IPS-15b (cell line): ENCODE measurements around the gene FMN1.

Experiments used
- H3K27me3 ChIP-seq: one replicate; pipeline ENCODE4 v1.6.1; 2013; ENCODE audit warnings: low read length; ENCODE audit not compliant: control insufficient read depth, insufficient read depth
- H3K36me3 ChIP-seq: one replicate; pipeline ENCODE4 v1.6.1; 2013; ENCODE audit warnings: low read length; ENCODE audit not compliant: control insufficient read depth, insufficient read depth
- H3K4me1 ChIP-seq: one replicate; pipeline ENCODE4 v1.6.1; 2013; ENCODE audit warnings: mild to moderate bottlenecking, low read length; ENCODE audit not compliant: control insufficient read depth, insufficient read depth
- H3K4me3 ChIP-seq: one replicate; pipeline ENCODE4 v1.5.1; 2013; ENCODE audit warnings: low read depth, low read length
- H3K9ac ChIP-seq: one replicate; pipeline ENCODE4 v1.6.1; 2013; ENCODE audit warnings: low read depth, mild to moderate bottlenecking, low read length
- H3K9me3 ChIP-seq: one replicate; pipeline ENCODE4 v1.6.1; 2013; ENCODE audit warnings: mild to moderate bottlenecking, low read length; ENCODE audit not compliant: control insufficient read depth, insufficient read depth

Gene FMN1

DNA sequence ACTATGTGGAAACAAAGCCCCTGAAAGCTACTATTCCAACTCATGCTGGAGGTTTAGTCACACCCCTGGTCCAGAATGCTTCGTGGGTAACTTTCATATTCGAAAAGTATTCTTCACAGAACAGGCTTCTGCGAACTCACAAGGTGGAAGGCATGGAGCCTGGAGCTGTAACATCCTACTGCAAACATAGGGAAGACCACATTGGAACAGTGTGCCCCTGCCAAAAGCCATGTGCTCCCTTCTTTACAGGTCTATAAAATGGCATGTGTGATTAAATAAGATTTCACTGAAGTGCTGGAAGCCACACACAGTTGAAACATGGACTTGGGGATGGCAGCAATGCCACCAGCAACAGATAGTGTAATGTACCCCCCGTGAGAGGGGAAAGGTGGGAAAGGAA lies 370.8 kb downstream of the FMN1 start:
- no peaks in the 10 kb centered on the region for H3K36me3 ChIP-seq
- no peaks in the 10 kb centered on the region for H3K4me1 ChIP-seq
- H3K27me3 ChIP-seq: no peaks in the 10 kb centered on the region
- no peak overlapping the region for H3K4me3 ChIP-seq
- H3K9me3 ChIP-seq: no peaks in the 10 kb centered on the region
- no peak overlapping the region for H3K9ac ChIP-seq

DNA sequence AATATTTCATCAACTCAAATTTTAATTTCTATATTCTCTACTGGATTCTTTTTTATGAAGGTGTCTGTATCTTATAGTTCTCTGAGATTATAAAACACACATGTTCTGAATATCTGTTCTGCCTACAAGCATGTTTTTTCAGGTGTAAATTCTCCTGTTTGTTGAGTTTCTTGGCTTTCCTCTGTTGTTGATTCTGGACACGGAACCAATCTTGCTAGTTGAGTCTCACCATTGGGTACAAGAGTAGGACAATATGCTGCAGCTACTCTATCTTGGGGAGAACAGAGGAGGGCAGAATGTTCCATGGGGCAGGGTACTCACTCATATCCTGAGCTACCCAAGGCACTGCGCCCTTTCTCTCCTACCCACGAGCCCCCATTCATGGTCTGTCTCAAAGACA lies 371.8 kb downstream of the FMN1 start:
- Histone ChIP-seq H3K27me3 (no peaks in the 10 kb centered on the region), H3K4me1 (no peaks in the 10 kb centered on the region), H3K4me3 (no peak overlapping the region)

DNA sequence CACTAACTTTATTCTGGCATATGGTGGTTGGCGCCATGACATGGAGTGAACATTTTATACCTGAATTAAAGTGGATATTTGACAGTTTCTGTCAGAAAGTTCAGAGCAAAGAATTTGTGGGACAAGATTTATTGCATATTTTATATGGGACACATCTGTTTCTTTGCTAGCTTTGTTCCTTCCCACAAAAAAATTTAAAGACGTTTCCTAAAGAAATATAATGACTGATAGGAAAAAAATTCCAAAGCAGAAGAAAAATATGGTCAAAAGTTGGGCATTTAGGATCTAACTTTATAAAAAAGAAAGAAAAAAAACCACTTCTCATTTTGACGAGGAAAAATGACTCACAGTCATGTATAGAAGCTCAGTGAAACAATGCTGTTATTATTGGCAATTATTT lies 375.1 kb downstream of the FMN1 start:
- Histone ChIP-seq H3K4me1 (no peaks in the 10 kb centered on the region), H3K36me3 (no peaks in the 10 kb centered on the region), H3K9ac (no peak overlapping the region), H3K4me3 (no peak overlapping the region), H3K9me3 (no peaks in the 10 kb centered on the region), H3K27me3 (no peaks in the 10 kb centered on the region)

More for the DNA sequence above, 371.8 kb downstream of the FMN1 start:
- Histone ChIP-seq H3K36me3 (no peaks in the 10 kb centered on the region), H3K9ac (no peak overlapping the region), H3K9me3 (no peaks in the 10 kb centered on the region)

DNA sequence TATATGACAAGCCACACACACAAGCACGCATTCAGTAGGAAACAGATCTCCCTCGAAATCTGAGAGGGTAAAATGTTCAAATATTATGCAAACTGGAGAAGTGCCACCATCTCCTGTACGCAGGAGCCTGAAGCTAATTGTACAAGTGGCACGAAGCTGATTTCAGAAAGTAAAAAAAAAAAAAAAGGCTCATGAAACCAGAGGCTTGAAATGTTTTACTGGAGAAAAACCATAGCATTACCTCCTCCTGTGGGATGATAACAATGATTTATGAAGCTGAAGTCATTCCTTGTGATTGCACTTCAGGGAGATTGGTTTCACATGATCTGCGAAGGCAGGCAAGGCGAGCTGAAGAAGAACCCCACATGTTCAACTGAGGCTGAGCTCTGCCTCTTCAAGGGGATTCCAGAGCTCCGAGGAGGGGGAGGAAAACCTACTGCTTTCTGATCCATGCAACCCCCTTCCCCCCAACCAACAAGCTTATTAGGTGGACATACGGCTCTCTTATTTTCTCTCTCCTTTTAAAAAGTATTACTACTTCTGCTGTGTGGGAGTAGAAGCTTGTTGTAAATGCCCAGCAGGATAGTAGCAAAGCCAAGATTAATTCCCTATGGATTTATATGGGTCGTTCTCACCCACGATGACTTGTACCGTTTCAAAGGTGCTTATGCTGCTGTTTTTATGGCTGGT lies 375.6 kb downstream of the FMN1 start:
- Histone ChIP-seq H3K9me3 (no peaks in the 10 kb centered on the region), H3K9ac (no peak overlapping the region), H3K36me3 (no peaks in the 10 kb centered on the region), H3K4me1 (no peaks in the 10 kb centered on the region), H3K27me3 (no peaks in the 10 kb centered on the region), H3K4me3 (no peak overlapping the region)

DNA sequence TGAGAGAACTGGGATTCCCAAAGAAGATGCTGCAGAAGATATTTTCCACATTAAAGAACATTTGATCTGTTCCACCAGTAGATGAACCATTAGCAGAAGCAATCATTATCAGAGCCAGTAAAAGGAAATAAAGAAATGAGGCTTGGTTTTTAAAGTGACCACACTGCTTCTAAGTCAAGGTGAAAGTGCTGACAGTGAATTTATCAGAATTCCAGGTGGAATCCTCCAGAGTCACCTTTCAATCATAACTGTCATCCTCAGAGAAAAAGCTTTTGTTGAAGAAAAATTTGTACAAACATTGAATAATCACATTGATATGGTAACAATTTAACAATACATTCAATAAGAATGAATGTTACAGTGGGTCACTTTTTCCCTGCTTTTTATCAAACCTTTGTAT lies 376.9 kb downstream of the FMN1 start:
- no peaks in the 10 kb centered on the region for H3K9me3 ChIP-seq
- no peaks in the 10 kb centered on the region for H3K36me3 ChIP-seq
- H3K4me3 ChIP-seq: no peak overlapping the region
- H3K27me3 ChIP-seq: no peaks in the 10 kb centered on the region
- H3K4me1 ChIP-seq: no peaks in the 10 kb centered on the region
- H3K9ac ChIP-seq: no peak overlapping the region

DNA sequence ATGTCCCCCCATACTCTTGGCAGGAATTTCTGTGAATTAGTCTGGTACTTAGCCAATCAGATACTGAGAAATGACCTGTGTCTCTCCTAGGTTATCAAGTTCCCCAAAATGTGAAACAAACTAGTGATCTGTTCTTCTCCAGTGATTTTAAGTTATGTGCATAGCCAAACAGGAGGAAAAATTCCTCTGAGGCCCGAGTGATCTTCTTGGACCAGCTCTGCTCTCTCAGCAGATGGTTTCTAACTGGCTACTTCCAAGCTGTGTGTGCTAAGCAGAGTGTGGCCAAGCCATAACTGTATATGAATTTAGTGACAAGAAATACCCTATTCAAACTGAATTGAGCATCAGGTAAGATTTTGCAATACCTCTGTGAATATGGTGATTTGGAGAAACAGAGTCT lies 387.2 kb downstream of the FMN1 start:
- no peaks in the 10 kb centered on the region for H3K4me1 ChIP-seq

DNA sequence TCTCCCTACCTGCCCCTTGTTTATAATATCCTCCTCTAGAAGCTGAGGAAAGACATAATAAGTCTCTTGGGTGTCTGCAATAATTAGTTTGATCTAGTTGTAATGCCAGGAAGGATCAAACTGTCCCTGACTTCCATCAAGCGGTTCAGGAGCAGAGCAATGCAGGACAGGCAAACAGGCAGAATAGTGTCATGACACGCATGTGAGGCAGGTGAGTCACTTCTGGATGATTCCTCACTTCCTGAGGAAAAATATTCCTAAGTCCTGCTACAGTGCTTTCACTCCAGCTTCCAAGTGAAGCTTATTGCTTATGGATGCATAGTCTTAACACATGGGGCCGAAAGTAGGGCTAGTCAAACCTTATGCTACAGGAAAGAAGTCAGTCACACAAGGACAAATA lies 390.9 kb downstream of the FMN1 start:
- H3K36me3 ChIP-seq: no peaks in the 10 kb centered on the region
- H3K4me3 ChIP-seq: no peak overlapping the region
- no peak overlapping the region for H3K9ac ChIP-seq
- no peaks in the 10 kb centered on the region for H3K27me3 ChIP-seq
- H3K9me3 ChIP-seq: no peaks in the 10 kb centered on the region
- no peaks in the 10 kb centered on the region for H3K4me1 ChIP-seq

More for the DNA sequence above, 387.2 kb downstream of the FMN1 start:
- Histone ChIP-seq H3K4me3 (no peak overlapping the region), H3K27me3 (no peaks in the 10 kb centered on the region), H3K36me3 (no peaks in the 10 kb centered on the region), H3K9ac (no peak overlapping the region), H3K9me3 (no peaks in the 10 kb centered on the region)

DNA sequence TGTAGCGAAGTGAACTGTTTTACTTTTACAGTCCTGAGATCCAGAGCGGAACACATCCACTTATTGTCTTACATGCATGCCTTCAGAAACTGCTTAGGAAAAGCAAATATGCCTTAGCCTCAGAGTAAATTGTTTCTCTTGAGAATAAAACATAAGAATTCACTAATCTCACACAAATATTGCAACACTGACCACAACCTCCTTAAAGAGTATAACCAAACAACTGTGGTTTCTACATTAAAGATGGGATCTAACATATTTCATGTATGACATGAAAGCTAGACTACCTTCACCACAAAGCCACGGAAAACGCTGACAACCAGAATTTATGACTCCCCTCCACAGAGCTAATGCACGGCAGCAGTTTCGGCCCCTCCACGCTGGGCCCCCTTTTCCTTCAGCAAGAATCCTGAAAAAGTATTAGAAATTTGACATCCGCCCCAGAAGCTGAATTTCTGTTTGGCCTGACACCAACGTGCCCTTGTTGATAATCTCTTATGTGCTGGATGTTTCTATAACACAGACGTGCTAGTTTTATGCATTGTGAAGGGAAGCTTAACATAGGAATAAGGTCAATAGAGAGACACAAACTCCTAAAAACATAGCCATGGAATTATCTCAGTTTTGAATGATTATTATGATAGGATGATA lies 392.1 kb downstream of the FMN1 start:
- H3K4me1 ChIP-seq: no peaks in the 10 kb centered on the region
- H3K4me3 ChIP-seq: no peak overlapping the region
- H3K9me3 ChIP-seq: no peaks in the 10 kb centered on the region
- no peak overlapping the region for H3K9ac ChIP-seq
- H3K36me3 ChIP-seq: no peaks in the 10 kb centered on the region
- H3K27me3 ChIP-seq: no peaks in the 10 kb centered on the region

DNA sequence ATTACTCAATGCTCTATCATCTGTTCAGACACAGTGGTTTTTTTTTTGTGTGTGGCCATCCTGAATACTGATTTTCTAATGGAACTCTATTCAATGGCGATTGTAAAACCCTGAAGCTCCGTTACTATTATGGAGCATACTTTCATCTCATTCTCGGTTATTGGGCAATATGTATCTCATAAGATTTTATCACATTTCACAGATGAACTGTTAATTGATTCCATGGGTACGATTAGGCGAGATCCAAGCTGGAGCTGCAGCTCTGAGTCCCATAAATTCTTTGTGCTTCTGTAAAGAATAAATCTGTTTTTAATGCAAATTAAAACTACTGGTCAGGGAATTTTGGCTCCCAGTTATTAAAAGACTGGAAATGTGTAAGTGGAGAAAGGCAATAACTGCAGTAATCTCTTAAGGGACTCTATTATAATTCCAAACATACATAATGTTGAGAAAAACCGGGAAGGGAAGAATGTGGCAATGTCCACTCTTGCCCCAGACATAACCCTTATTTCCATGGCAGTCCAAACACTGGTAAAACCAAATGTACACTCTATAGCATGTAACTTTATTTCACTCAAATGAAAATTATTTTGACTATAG lies 394.5 kb downstream of the FMN1 start:
- H3K4me1 ChIP-seq: no peaks in the 10 kb centered on the region
- H3K36me3 ChIP-seq: no peaks in the 10 kb centered on the region
- H3K4me3 ChIP-seq: no peak overlapping the region
- no peak overlapping the region for H3K9ac ChIP-seq
- no peaks in the 10 kb centered on the region for H3K27me3 ChIP-seq
- H3K9me3 ChIP-seq: no peaks in the 10 kb centered on the region

DNA sequence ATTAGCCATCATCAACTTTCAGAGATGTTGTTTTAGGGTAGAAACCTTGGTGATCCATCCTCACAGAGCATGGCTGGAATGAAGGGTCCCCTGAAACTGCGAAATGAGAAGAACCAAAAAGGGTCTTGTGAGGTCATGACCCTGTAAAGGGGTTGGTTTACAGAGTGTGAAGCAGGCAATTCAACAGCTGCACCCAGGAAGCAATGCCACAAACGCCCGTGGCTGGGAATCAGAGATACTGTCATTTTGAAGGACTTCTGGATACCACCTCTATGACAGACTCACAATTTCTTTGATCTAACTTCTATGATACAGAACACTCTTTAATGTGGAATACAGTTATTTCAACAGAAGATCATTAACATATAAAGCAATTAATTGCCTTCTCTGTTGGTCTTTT lies 397.7 kb downstream of the FMN1 start:
- Histone ChIP-seq H3K9me3 (no peaks in the 10 kb centered on the region), H3K4me1 (peaks cover under 1% of the 10 kb centered on the region), H3K4me3 (no peak overlapping the region), H3K36me3 (no peaks in the 10 kb centered on the region), H3K27me3 (no peaks in the 10 kb centered on the region), H3K9ac (no peak overlapping the region)

DNA sequence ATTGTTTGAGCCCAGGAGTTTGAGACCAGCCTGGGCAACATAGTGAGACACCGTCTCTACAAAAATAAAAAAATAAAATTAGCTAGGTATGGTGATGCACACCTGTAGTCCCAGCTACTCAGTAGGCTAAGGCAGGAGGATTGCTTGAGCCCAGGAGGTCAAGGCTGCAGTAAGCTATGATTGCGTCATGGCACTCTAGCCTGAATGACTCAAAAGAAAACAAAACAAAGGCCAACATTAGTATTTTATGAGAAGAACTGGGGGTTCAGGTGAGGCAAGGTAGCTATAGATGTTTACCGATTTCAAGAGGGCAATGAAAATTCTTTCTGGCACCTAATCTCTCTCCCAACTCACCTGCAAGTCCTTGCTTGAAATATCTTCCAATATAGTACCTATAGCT lies 399.5 kb downstream of the FMN1 start:
- H3K9me3 ChIP-seq: no peaks in the 10 kb centered on the region
- H3K36me3 ChIP-seq: no peaks in the 10 kb centered on the region
- H3K27me3 ChIP-seq: no peaks in the 10 kb centered on the region
- H3K9ac ChIP-seq: no peak overlapping the region
- no peak overlapping the region for H3K4me3 ChIP-seq
- H3K4me1 ChIP-seq: peaks cover 4% of the 10 kb centered on the region

DNA sequence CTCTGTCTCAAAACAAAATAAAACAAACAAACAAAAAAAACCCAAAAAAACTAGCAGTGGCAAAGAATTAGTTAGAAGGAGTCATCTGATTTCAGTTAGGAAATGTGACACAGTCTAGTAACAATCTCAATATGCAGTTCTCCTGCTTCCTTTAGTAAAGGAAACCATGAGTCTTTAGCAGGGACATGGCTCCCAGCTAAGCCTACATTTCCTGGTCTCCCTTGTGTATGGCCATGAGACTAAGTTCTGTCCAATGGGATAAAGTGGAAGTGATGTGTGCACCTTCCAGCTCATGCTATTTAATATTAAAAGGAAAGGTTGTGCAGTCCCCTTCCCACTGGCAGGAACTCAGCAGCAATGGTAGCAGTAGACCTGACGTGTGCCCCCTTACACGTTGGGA lies 402.1 kb downstream of the FMN1 start:
- Histone ChIP-seq H3K4me3 (no peak overlapping the region), H3K9me3 (no peaks in the 10 kb centered on the region), H3K4me1 (peaks cover 9% of the 10 kb centered on the region), H3K27me3 (no peaks in the 10 kb centered on the region), H3K36me3 (no peaks in the 10 kb centered on the region), H3K9ac (no peak overlapping the region)
